CD4-positive, alpha-beta T cell treated with Interleukin-15 for 1 hour (primary cell): Measurements from ENCODE around the gene EMILIN3.
"Not testable (repeated sequence)": the region's sequence is repeated elsewhere in the genome, so short reads cannot be mapped to it uniquely, and the experiment has no call there.

ENCODE experiments used
- DNase-seq: peaks from one replicate; pipeline ENCODE4 v3.0.0-alpha.2; 2020

EMILIN3 gene

DNA sequence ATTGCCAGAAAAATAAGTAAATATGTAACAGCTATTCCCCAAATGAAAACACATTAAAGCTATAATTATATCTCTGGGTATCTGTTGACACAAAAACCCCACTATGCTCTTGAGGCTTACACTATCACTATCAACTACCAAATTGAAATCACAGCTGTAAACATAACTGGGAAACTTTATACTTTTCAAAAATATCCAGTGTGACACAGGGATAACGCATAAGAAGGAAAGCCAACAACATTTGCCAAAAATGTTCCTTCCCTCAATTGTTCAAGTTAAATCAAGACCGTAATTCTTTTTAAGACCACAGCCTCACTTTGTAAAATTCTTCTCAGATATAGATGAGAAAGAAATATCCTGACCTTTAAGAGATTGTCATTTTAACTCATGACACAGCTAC, 52.2 kb downstream of the EMILIN3 start:
- DNase-seq: no peak

DNA sequence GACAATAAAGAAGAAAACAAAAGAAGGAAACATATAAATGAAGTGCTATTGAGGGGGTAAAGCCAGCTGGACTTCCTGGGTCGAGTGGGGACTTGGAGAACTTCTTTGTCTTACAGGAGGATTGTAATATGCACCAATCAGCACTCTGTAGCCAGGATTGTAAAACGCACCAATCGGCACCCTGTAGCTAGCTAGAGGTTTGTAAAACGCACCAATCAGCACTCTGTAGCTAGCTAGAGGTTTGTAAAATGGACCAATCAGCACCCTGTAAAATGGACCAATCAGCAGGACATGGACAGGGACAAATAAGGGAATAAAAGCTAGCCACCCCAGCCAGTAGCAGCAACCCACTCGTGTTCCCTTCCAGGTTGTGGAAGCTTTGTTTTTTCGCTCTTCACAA, 54.6 kb downstream of the EMILIN3 start:
- not testable (repeated sequence) for DNase-seq
